Measurements from ENCODE around the gene VDR. TPM values are rescaled to one million over a fixed set of nuclear protein-coding genes. Genes with fewer than 3 reads are reported as not detected.

VDR gene
- total RNA-seq, 1 experiment from 2014 or later = 22.3 TPM

DNA sequence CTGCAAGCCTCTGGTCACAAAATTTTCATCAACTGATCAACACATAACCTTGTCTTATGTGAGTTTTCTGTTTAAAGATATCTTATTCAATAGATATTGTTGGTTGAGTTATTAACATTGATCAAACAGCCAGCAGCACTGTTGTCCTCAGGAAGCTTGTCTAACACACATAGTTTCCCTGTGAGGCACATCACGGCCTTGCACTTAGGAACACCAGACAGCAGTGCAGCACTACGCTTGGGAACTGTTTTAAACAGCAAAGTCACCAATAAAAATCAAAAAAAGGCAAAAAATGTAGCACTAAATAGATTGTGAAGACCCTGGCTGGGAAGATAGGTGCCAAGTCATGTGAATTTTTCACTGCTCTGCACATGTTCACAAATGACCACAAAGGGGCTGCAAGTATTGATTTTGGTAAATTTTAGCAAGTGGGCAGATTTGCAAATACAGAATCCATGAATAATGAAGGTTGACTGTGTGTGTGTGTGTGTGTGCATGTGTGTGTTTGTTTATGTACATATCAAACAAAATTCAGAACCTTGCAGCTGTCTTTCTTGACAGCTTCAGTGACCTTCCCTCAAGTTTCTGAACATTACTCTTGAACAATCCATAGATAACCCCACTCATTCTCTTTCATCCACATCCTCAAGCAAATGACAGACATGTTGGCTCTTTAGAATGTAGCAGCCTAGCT, 28.9 kb downstream of the VDR start:
- Mint-ChIP-seq H3K4me3 (ENCODE audit: unreplicated experiment) (no peak overlapping the region), H3K9me3 (ENCODE audit: unreplicated experiment) (no peaks in the 10 kb centered on the region), H3K36me3 (ENCODE audit: insufficient read depth, unreplicated experiment) (peaks cover 43% of the 10 kb centered on the region), H3K27ac (ENCODE audit: low read depth, unreplicated experiment) (peak overlapping the region; percentile 33), H3K27me3 (ENCODE audit: insufficient read depth, unreplicated experiment) (no peaks in the 10 kb centered on the region), H3K4me1 (ENCODE audit: insufficient read depth, unreplicated experiment) (peaks cover 18% of the 10 kb centered on the region)
- POLR2A ChIA-PET = interaction anchor here (1.5 to 2.3 kb wide), 2 partner anchors 18 to 29 kb away, joined by 5 to 13 read pairs; partner anchors contain the start of gene VDR
- TF ChIP-seq, protein P1, sequence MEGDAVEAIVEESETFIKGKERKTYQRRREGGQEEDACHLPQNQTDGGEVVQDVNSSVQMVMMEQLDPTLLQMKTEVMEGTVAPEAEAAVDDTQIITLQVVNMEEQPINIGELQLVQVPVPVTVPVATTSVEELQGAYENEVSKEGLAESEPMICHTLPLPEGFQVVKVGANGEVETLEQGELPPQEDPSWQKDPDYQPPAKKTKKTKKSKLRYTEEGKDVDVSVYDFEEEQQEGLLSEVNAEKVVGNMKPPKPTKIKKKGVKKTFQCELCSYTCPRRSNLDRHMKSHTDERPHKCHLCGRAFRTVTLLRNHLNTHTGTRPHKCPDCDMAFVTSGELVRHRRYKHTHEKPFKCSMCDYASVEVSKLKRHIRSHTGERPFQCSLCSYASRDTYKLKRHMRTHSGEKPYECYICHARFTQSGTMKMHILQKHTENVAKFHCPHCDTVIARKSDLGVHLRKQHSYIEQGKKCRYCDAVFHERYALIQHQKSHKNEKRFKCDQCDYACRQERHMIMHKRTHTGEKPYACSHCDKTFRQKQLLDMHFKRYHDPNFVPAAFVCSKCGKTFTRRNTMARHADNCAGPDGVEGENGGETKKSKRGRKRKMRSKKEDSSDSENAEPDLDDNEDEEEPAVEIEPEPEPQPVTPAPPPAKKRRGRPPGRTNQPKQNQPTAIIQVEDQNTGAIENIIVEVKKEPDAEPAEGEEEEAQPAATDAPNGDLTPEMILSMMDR (IDR thresholded peaks at IDR 0.05; ENCODE audit: unreplicated experiment) = no peak
- no peak for DNase-seq (ENCODE audit: unreplicated experiment)
- intact Hi-C loops (cut with micrococcal nuclease) = no loop called here
- no TSS peak for BruUV-seq (replicated peaks)
- CTCF ChIA-PET = interaction anchor here (1.0 to 1.6 kb wide), 6 partner anchors 12 to 74 kb away, joined by 3 to 6 read pairs (median 4); no protein-coding TSS in a partner anchor

DNA sequence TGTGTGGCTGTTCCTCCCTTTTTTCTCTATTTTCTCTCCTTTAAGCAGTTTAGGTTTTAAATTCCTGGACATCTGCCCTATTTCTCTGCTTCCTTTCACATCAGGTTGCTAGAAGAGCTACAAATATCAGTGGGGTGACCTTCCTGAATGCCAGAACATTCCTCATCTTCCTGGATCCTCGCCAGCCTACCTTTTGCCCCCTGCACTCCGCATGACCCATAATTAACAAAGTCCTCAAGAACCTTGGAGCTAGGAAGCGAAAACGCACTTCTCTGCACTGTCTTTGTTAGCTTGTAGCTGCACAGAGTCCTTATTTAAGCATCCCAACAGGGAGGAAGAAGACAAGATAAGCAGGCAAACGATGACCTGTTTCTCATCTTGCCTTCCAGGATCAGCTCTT, 30.5 kb downstream of the VDR start:
- ChIA-PET CTCF (interaction anchor here (0.6 to 1.2 kb wide), 5 partner anchors 11 to 324 kb away, joined by 3 to 4 read pairs (median 3); no protein-coding TSS in a partner anchor), POLR2A (interaction anchor here (0.6 to 1.5 kb wide), 4 partner anchors 9 to 36 kb away, joined by 3 to 5 read pairs (median 4); partner anchors contain the start of gene VDR)
- Mint-ChIP-seq H3K27ac (ENCODE audit: low read depth, unreplicated experiment) (no peak overlapping the region), H3K27me3 (ENCODE audit: insufficient read depth, unreplicated experiment) (no peaks in the 10 kb centered on the region), H3K4me1 (ENCODE audit: insufficient read depth, unreplicated experiment) (peaks cover 18% of the 10 kb centered on the region), H3K36me3 (ENCODE audit: insufficient read depth, unreplicated experiment) (peaks cover 45% of the 10 kb centered on the region), H3K9me3 (ENCODE audit: unreplicated experiment) (no peaks in the 10 kb centered on the region), H3K4me3 (ENCODE audit: unreplicated experiment) (no peak overlapping the region)
- intact Hi-C loops (cut with micrococcal nuclease) = no loop called here
- BruUV-seq (replicated peaks) = no TSS peak
- TF ChIP-seq, protein P1 (IDR thresholded peaks at IDR 0.05; ENCODE audit: unreplicated experiment) = no peak
- no peak for DNase-seq (ENCODE audit: unreplicated experiment)

DNA sequence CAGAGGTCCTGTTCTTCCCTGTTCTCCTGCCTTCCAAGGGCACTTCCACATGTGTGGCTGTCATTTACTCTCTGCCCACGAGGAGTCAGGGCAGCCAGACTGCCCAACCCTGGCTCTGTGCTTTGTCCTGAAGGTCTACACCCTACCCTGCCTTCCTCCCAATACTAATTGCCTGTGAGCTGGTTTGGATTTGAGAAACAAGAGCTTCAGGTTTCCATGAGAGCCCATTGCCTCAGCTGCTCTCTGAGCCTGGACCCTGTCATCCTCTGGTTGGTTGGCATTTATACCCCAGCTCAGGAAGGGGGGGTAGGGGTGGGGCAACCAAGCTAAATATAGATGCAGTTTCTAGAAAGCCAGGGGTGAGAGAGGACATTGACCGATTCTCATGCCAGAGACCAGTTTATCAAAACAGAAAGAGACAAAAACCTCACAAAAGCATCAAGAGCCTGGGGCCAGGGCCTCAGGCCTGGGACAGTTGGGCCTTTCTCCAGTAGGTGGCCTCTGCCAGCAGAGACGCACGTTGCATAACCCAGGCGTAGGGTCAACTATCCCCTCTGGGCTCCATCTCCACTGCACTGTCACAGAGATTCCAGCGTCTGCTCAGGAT, 34.5 kb downstream of the VDR start:
- TF ChIP-seq, protein P1 (IDR thresholded peaks at IDR 0.05; ENCODE audit: unreplicated experiment) = peak; percentile 31
- intact Hi-C loops (cut with micrococcal nuclease) = no loop called here
- H3K4me3 Mint-ChIP-seq (ENCODE audit: unreplicated experiment) = no peak overlapping the region
- no TSS peak for BruUV-seq (replicated peaks)
- DNase-seq (ENCODE audit: unreplicated experiment) = peak; percentile 46
- ChIA-PET CTCF (interaction anchor here (0.6 to 2.8 kb wide), 24 partner anchors 8 to 230 kb away, joined by 3 to 11 read pairs (median 4); no protein-coding TSS in a partner anchor), POLR2A (interaction anchor here (0.7 to 2.1 kb wide), 3 partner anchors 35 to 88 kb away, joined by 3 to 6 read pairs (median 3); partner anchors contain the start of gene VDR)
- peaks cover 51% of the 10 kb centered on the region for H3K36me3 Mint-ChIP-seq (ENCODE audit: insufficient read depth, unreplicated experiment)
- no peaks in the 10 kb centered on the region for H3K27me3 Mint-ChIP-seq (ENCODE audit: insufficient read depth, unreplicated experiment)
- peaks cover 6% of the 10 kb centered on the region for H3K4me1 Mint-ChIP-seq (ENCODE audit: insufficient read depth, unreplicated experiment)
- H3K9me3 Mint-ChIP-seq (ENCODE audit: unreplicated experiment) = no peaks in the 10 kb centered on the region
- H3K27ac Mint-ChIP-seq (ENCODE audit: low read depth, unreplicated experiment) = no peak overlapping the region

DNA sequence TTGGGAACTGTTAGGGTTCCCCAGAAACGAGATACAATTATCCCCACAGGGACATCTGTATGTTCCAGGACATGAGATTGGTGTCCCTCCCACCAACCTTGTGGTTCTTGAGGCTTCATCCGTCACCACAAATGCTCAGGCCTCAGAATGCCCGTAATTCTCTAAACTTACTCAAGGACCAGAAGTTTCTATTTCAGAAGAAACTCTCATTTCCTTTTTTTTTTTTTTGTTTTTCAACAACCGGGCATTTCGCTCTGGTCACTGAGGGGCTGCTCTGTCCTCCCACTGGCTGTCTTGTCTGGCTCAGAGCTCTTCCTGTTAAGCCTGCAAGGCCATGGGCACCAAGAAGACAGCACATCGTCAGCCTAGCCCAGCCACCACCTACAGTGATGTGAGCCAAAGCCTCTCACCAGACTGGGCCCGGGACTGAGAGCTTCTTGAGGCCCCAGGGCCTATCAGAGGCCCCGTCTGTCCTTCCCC, 36.2 kb downstream of the VDR start:
- TF ChIP-seq, protein P1 (IDR thresholded peaks at IDR 0.05; ENCODE audit: unreplicated experiment) = no peak
- POLR2A ChIA-PET = interaction anchor here (0.6 to 2.1 kb wide), 2 partner anchors 36 to 154 kb away, joined by 4 to 6 read pairs; partner anchors contain the start of gene VDR
- no peak overlapping the region for H3K4me3 Mint-ChIP-seq (ENCODE audit: unreplicated experiment)
- H3K27me3 Mint-ChIP-seq (ENCODE audit: insufficient read depth, unreplicated experiment) = no peaks in the 10 kb centered on the region
- H3K27ac Mint-ChIP-seq (ENCODE audit: low read depth, unreplicated experiment) = no peak overlapping the region
- CTCF ChIA-PET = interaction anchor here (0.6 to 2.8 kb wide), 8 partner anchors 30 to 1913 kb away, joined by 3 to 11 read pairs (median 4); no protein-coding TSS in a partner anchor
- intact Hi-C loops (cut with micrococcal nuclease) = no loop called here
- no TSS peak for BruUV-seq (replicated peaks)
- H3K9me3 Mint-ChIP-seq (ENCODE audit: unreplicated experiment) = no peaks in the 10 kb centered on the region
- H3K36me3 Mint-ChIP-seq (ENCODE audit: insufficient read depth, unreplicated experiment) = peaks cover 52% of the 10 kb centered on the region
- DNase-seq (ENCODE audit: unreplicated experiment) = no peak
- H3K4me1 Mint-ChIP-seq (ENCODE audit: insufficient read depth, unreplicated experiment) = peaks cover 17% of the 10 kb centered on the region
